Fibroblast of lung (primary cell): Measurements from ENCODE around the gene CMSS1.
"Not testable (repeated sequence)": the region's sequence is repeated elsewhere in the genome, so short reads cannot be mapped to it uniquely, and the experiment has no call there.

Experiments
- EZH2 ChIP-seq: IDR thresholded peaks from 2 replicates; pipeline ENCODE4 v1.5.1; 2012; ENCODE audit warnings: low read length, control low read depth, mild to moderate bottlenecking; ENCODE audit errors: missing control alignments
- TF ChIP-seq, protein P1 (sequence below), 2 donors: IDR thresholded peaks in 1 of 2; conservative IDR thresholded peaks in 1 of 2; 1 replicate in 1 of 2; 2 replicates in 1 of 2; pipeline ENCODE4 v1.5.1; 2011 to 2012; ENCODE audit warnings: low read length in 2 of 2, control low read depth in 1 of 2, inconsistent platforms in 1 of 2, low read depth in 1 of 2, mild to moderate bottlenecking in 1 of 2

DNA sequence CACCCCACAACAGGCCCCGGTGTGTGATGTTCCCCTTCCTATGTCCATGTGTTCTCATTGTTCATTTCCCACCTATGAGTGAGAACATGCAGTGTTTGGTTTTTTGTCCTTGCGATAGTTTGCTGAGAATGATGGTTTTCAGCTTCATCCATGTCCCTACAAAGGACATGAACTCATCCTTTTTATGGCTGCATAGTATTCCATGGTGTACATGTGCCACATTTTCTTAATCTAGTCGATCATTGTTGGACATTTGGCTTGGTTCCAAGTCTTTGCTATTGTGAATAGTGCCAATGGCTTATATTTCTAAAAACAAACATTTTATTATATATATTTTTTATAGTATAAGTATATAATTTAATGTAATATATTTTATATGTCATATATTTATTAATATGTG lies 233.9 kb downstream of the CMSS1 start:
- TF ChIP-seq, protein P1, sequence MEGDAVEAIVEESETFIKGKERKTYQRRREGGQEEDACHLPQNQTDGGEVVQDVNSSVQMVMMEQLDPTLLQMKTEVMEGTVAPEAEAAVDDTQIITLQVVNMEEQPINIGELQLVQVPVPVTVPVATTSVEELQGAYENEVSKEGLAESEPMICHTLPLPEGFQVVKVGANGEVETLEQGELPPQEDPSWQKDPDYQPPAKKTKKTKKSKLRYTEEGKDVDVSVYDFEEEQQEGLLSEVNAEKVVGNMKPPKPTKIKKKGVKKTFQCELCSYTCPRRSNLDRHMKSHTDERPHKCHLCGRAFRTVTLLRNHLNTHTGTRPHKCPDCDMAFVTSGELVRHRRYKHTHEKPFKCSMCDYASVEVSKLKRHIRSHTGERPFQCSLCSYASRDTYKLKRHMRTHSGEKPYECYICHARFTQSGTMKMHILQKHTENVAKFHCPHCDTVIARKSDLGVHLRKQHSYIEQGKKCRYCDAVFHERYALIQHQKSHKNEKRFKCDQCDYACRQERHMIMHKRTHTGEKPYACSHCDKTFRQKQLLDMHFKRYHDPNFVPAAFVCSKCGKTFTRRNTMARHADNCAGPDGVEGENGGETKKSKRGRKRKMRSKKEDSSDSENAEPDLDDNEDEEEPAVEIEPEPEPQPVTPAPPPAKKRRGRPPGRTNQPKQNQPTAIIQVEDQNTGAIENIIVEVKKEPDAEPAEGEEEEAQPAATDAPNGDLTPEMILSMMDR (conservative IDR thresholded peaks at IDR 0.05 in 1 of 2, IDR thresholded peaks at IDR 0.05 in 1 of 2; ENCODE audit: low read depth in 1 of 2, low read length in 2 of 2), result not testable (repeated sequence)
- not testable (repeated sequence) for TF ChIP-seq EZH2
